Activated gamma-delta T cell (primary cell): ENCODE results near the gene FXR2.
"Not testable (repeated sequence)": the region's sequence is repeated elsewhere in the genome, so short reads cannot be mapped to it uniquely, and the experiment has no call there.

Experiments used
- DNase-seq: peaks from one replicate; lab custom pipeline; 2025; lab: John Stamatoyannopoulos, UW

Gene FXR2

GRCh38 chr17:7629939-7630571 lies 15.4 kb upstream of the FXR2 start, which contains the start of gene SHBG:
Gene SHBG (plus strand): TSS chr17:7630135. CDS start chr17:7630173, 38 bp downstream.
- no peak for DNase-seq

DNA sequence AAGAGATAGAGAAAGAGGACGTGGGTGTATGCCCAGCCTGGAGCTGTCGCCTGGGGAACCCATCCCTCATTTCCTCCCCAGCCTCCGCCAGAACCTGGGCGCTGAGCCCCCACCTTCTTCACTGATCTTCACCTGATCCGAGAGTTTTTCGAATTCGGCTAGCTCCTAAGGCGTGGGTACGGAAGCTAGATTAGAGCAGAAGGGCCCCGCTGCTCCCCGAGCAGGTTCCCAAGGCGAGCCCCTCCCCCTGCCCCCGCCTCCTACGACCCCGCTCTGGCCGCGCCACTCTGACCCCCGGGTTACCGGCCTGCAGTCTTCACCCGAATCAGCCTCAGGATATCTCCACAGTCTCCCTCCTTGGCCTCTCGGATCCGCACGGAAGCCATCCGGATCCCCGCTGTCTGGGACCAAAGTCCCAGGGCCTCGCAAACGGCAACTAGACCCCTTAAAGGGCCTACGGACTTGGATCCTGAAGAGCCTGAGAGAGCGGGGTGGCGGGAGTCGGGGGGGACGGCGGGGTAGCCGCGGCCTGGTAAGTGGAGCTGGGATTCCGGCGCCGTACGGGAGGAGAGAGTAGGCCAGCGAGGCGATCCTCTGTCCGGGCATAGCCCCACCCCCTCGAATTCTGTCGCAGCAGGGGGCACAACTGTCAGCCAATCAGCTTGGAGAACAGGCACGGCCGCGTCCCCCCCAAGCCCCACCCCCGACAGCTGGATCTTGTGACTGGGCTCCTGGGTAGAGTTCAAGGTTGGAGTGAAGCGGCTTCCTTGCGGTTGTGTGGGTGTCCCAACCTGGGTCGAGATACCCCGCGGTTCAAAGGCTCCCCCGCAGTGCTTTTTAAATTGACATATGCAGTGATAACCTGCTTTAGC lies 12.8 kb upstream of the FXR2 start, which contains the start of gene SAT2:
Gene SAT2 (minus strand): TSS at position 572 of the 872 bp plus-strand sequence. CDS start 186 bp downstream, at position 386.
- peak; percentile 69 for DNase-seq

DNA sequence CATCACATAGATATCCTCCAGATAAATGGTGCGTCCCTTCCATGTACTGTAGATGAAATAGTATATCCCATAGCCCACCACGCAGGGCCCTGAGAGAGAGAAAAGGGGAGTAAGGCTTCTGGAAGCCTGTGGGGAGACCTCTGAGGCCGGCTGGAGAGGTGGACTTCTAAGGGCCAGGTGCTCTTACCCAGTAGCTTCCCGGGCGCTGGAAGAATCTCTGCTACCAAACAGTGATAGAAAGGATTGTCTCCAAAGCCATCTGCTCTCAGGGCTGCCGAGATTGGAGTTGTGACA lies 12.2 kb upstream of the FXR2 start:
- DNase-seq = no peak

- no peak for DNase-seq
Measured at GRCh38 chr17:7626307-7626706, 11.6 kb upstream of the FXR2 start.

DNA sequence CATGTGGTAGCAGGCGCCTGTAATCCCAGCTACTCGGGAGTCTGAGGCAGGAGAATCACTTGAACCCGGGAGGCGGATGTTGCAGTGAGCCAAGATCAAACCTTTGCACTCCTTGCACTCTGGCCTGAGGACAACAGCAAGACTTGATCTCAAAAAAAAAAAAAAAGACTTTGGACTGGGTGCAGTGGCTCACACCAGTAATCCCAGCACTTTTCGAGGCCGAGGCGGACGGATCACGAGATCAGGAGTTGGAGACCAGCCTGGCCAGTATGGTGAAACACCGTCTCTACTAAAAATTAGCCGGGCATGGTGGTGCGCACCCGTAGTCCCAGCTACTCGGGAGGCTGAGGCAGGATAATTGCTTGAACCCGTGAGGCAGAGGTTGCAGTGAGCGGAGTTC lies 11.1 kb upstream of the FXR2 start:
- not testable (repeated sequence) for DNase-seq

DNA sequence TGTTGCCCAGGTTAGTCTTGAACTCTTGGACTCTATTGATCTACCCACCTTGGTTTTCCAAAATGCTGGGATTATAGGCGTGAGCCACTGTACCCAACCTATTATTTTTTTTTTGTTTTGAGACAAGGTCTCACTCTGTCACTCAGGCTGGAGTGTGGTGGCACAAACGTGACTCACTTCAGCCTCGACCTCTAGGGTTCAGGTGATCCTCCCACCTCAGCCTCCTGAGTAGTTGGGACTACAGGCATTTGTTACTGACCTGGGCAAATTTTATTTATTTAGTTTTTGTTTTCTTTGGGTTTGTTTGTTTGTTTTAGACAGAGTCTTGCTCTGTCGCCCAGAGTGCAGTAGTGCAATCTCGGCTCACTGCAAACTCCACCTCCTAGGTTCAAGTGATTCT lies 9.0 kb upstream of the FXR2 start:
- DNase-seq = no peak

GRCh38 chr17:7620835-7621234 lies 6.1 kb upstream of the FXR2 start:
- no peak for DNase-seq

DNA sequence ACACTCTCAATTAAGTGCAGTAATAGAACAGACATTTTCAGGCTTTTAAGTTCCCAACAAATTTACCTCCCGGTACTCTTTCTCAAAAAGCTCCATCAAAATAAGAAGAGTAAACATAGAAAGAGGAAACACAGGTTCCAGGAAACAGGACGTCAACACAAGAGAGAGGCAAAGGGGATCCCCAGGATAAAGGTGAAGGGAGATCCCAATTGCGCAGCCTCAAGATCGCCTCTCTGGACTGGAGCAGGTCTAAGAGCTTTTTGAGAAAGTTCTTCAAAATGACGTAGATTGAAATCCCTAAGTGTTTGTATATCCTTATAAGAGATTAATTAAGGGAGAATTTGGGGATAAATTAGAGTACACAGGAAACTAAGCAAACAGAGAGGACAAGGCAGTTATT lies 3.9 kb upstream of the FXR2 start:
- DNase-seq = no peak

- DNase-seq = no peak
Measured at GRCh38 chr17:7615265-7615747, 609 bp upstream of the FXR2 start.

DNA sequence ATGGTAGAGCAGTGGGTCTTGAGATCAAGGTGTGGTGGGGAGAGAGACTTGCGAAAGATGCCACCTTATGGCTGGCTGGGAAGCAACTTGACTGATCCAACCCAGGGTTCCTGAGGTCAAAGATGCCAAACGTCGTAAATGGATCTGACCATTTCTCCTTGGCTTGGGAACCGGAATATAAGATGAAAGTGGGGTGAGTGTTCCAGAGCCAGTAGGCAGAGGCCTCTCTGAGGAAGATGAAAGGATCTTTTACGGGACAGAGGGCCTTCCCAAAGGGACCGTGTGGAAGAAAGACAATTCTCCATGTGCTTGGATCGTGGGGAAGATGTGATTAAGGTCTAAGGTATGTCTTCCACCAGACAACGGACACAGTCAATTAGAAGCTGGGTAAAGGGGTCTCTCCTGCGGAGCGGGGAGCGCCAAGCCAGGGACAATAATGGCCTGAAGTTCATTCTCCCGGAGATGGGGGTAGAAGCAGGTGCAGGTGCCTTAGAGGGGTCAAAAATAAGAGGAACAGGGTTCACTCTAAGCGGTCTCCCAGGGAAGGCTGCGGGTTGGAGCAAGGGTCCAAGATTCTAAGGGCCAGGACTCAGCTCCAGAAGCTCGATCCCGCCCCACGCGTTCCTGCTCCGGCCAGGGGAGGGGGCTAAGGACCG lies 800 bp downstream of the FXR2 start:
- no peak for DNase-seq

DNA sequence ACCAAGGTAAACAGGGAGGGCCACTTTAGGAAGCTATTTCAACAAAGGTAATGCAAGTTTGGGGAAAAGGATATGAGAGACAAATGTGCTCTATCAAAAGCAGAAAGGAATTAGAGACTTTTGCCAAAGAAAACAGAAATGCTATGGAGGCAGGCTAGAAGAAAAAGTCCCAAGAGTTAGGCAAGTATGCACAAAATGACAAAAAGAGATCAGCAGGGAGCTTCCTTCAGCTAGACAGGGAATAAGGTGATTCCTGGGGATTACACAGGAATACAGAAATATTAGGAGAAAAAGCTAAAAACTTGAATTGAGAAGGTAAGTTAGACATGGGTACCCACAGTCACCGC lies 2.4 kb downstream of the FXR2 start:
- DNase-seq = no peak

- no peak for DNase-seq
Measured at GRCh38 chr17:7611635-7612293, 2.9 kb downstream of the FXR2 start.

- DNase-seq = no peak
Measured at GRCh38 chr17:7610641-7611040, 4.1 kb downstream of the FXR2 start.

DNA sequence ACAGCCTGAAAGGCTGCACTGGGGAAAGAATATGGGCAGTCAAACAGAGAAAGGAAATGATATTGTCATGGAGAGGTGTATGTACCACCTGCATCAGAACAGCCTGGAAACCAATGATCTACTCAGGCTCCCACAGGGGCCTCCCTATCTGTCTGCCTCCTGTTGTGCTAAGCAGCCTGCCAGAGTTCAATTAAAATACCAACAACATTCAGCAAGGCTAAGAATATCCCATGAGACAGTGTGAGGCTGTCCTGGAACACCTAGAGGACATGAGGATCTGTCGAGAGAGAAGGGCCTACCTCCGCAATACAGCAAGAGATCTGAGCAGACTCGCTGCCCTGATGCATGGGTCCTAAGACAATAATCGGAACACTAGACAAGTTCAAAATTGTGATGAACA lies 8.4 kb downstream of the FXR2 start:
- no peak for DNase-seq

DNA sequence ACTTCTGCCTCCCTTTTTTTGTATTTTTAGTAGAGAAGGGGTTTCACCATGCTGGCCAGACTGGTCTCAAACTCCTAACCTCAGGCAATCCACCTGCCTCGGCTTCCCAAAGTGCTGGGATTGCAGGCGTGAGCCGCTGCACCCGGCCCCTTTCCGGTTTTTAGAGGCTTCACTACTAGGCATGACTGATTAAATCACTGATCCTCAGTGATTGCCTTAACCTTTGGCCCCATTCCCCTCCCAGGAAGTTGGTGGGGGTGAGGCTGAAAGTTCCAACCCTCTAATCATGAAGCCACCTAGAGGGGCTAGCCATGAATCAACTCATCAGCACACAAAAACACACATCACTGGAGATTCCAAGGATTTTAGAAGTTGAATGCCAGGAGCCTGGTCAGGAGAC lies 17.1 kb downstream of the FXR2 start:
- not testable (repeated sequence) for DNase-seq

DNA sequence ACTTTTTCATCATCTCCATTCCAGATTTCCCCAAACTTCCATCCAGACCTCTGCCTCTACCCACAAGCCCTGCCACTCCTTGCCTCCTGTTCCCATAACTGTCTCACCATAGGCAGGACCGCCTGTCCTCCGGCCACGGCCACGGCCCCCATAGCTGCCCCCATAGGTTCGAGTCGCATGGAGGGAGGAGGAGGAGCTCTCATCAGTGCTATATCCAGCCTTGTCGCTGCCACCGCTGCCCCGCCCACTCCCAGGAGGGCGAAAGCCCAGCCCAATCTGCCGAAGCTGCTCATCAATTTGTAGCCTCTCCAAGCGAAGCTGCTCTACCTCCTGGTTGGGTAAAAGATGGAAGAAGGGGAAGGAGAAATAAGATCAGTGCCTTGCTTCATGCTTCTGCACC lies 21.4 kb downstream of the FXR2 start:
- no peak for DNase-seq

- DNase-seq = no peak
Measured at GRCh38 chr17:7592422-7593021, 22.2 kb downstream of the FXR2 start.

GRCh38 chr17:7591596-7591995 lies 23.1 kb downstream of the FXR2 start:
- no peak for DNase-seq

GRCh38 chr17:7590743-7591142 lies 24.0 kb downstream of the FXR2 start:
- DNase-seq = no peak

- no peak for DNase-seq
Measured at GRCh38 chr17:7589891-7590691, 24.6 kb downstream of the FXR2 start, which contains the start of gene SOX15. Gene SOX15 (minus strand): TSS chr17:7590094. CDS start chr17:7589676, 418 bp downstream.
